Spleen (tissue), 7 donors: ENCODE results near the gene ATG5.

Experiments used
- CTCF ChIP-seq, 11 experiments: fragments of 200-600 bp in 7 of 11; fragments of 450-650 bp in 4 of 11; sonication (generic) in 4 of 11; IDR thresholded peaks in 8 of 11; conservative IDR thresholded peaks in 3 of 11; 1 replicate in 7 of 11; 2 replicates in 4 of 11; pipeline versions ENCODE4 v1.4.0 to v1.8.0; 2016 to 2021; ENCODE audit warnings: antibody characterized with exemption in 11 of 11, inconsistent platforms in 4 of 11, mild to moderate bottlenecking in 1 of 11
- POLR2A ChIP-seq, 3 donors: fragments of 450-650 bp; IDR thresholded peaks; one replicate each; pipeline ENCODE4 v1.5.1; 2017; ENCODE audit warnings: antibody characterized with exemption in 3 of 3, mild to moderate bottlenecking in 1 of 3
- donor health status: DM: no; HTN: no; CAD: no; lungs with moderate emphysema.
- donor health status: DM: no; HTN: no; CAD: no.
- donor health status: DM: no; HTN: no; CAD: no.

DNA sequence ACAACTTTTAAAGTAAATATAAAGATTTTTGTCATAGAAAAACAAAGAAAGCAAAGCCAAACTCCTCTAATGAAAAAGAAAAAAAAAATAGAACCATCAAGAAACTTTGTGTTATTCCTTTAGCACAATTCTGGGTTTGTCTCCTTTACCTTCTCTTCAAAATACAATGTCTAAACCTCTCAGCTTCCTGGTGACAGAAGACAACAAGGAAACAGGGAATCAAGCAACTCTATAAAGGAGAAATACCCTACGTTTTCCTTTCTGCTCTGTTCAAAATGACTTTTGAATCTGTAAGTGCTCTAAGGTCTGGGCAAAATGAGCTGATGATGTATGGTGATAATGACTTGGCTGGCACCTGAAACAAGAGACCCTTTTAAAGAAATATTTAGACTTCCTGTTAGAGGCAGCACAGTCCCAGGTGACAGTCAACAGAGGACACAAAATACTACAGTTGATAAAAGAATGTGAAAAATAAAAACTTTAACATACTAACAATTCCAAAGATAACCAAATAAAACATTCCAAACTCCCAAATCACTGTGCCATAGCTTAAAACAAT, 138.1 kb downstream of the ATG5 start:
- TF ChIP-seq CTCF (IDR thresholded peaks at IDR 0.05 in 8 of 11, conservative IDR thresholded peaks at IDR 0.05 in 3 of 11) (no peak), POLR2A (IDR thresholded peaks at IDR 0.05) (no peak)
